SK-N-SH (cell line): ENCODE measurements around the gene INS. TPM values are rescaled to one million over a fixed set of nuclear protein-coding genes. Genes with fewer than 3 reads are reported as not detected.

Source experiments
- CTCF ChIA-PET: fragments of 300-600, 350-600 bp; formaldehyde crosslinking; extraction: SDS; loops from one replicate; lab custom pipeline; 2021; lab: Yijun Ruan, JAX
- POLR2A ChIA-PET: fragments of 350-600 bp; sonication (Branson Sonifier 250); formaldehyde crosslinking; extraction: SDS; loops from one replicate; lab custom pipeline; 2020; ENCODE audit warnings: antibody characterized with exemption, inconsistent platforms; lab: Yijun Ruan, JAX
- DNase-seq: peaks from one replicate; pipeline ENCODE4 v3.0.0; 2012
- H2AFZ ChIP-seq: fragments of 200-600 bp; sonication (generic); 2 replicates; pipeline ENCODE4 v1.8.1; 2016; ENCODE audit warnings: antibody characterized with exemption, mild to moderate bottlenecking, low read depth
- H3F3A ChIP-seq: fragments of 200-600 bp; sonication (generic); replicated peaks from 2 replicates; pipeline ENCODE3; 2016; ENCODE audit warnings: antibody characterized with exemption, mild to moderate bottlenecking; ENCODE audit not compliant: insufficient read depth
- H3K27ac ChIP-seq, 2 experiments: fragments of 200-500 bp in 1 of 2; fragments of 200-600 bp in 1 of 2; sonication (Bioruptor generic) in 1 of 2; sonication (generic), shearing (Covaris generic) in 1 of 2; 2 replicates each; pipeline versions ENCODE4 v1.5.1 to v1.6.1; 2014 to 2016; ENCODE audit warnings: low read depth in 2 of 2, inconsistent platforms in 1 of 2, low read length in 1 of 2, mild to moderate bottlenecking in 1 of 2, mixed read lengths in 1 of 2
- H3K27me3 ChIP-seq: fragments of 200-600 bp; sonication (generic), shearing (Covaris generic); 2 replicates; pipeline ENCODE4 v1.6.1; 2016; ENCODE audit warnings: mixed run types; ENCODE audit not compliant: insufficient read depth
- H3K36me3 ChIP-seq, 2 experiments: fragments of 200-500 bp in 1 of 2; fragments of 200-600 bp in 1 of 2; sonication (Bioruptor generic) in 1 of 2; sonication (generic) in 1 of 2; replicated peaks in 1 of 2; 2 replicates each; pipeline versions ENCODE3 to v1.5.1; 2014 to 2016; ENCODE audit warnings: low read length in 1 of 2, mild to moderate bottlenecking in 1 of 2; ENCODE audit not compliant: insufficient read depth in 2 of 2, control insufficient read depth in 1 of 2
- H3K4me1 ChIP-seq, 2 experiments: fragments of 200-500 bp in 1 of 2; fragments of 200-600 bp in 1 of 2; sonication (Bioruptor generic) in 1 of 2; sonication (generic), shearing (Covaris generic) in 1 of 2; 2 replicates each; pipeline versions ENCODE4 v1.5.1 to v1.6.1; 2014 to 2016; ENCODE audit warnings: low read depth in 1 of 2, low read length in 1 of 2, mixed run types in 1 of 2; ENCODE audit not compliant: insufficient read depth in 2 of 2, control insufficient read depth in 1 of 2
- H3K4me2 ChIP-seq: fragments of 200-600 bp; sonication (generic), shearing (Covaris generic); 2 replicates; pipeline ENCODE4 v1.6.1; 2017; ENCODE audit warnings: mixed run types
- H3K4me3 ChIP-seq, 2 experiments: fragments of 200-500 bp in 1 of 2; fragments of 200-600 bp in 1 of 2; sonication (Bioruptor generic) in 1 of 2; sonication (generic), shearing (Covaris generic) in 1 of 2; 2 replicates each; pipeline versions ENCODE4 v1.5.1 to v1.8.1; 2014 to 2016; ENCODE audit warnings: low read depth in 2 of 2, inconsistent platforms in 1 of 2, low read length in 1 of 2, mild to moderate bottlenecking in 1 of 2, mixed read lengths in 1 of 2, moderate library complexity in 1 of 2
- H3K79me2 ChIP-seq: fragments of 200-600 bp; sonication (generic); 2 replicates; pipeline ENCODE4 v1.8.1; 2017; ENCODE audit warnings: mild to moderate bottlenecking; ENCODE audit not compliant: insufficient read depth
- H3K9ac ChIP-seq: fragments of 200-600 bp; sonication (generic); 2 replicates; pipeline ENCODE4 v1.6.1; 2017; ENCODE audit warnings: mixed run types
- H3K9me2 ChIP-seq: fragments of 200-600 bp; sonication (generic); 2 replicates; pipeline ENCODE4 v1.6.1; 2017; ENCODE audit warnings: mixed run types
- H3K9me3 ChIP-seq: fragments of 200-600 bp; sonication (generic); 2 replicates; pipeline ENCODE4 v1.6.1; 2017; ENCODE audit warnings: mixed run types, mild to moderate bottlenecking, moderate library complexity
- H4K20me1 ChIP-seq: fragments of 200-600 bp; sonication (generic); 2 replicates; pipeline ENCODE4 v1.6.1; 2017; ENCODE audit warnings: mild to moderate bottlenecking, mixed run types; ENCODE audit not compliant: insufficient read depth
- CHD2 ChIP-seq: fragments of 150-350 bp; IDR thresholded peaks from 2 replicates; pipeline ENCODE4 v1.6.1; 2018; ENCODE audit warnings: low read length; ENCODE audit not compliant: partially characterized antibody
- GABPA ChIP-seq: IDR thresholded peaks from 2 replicates; pipeline ENCODE4 v1.4.0; 2012; ENCODE audit warnings: low read depth, mild to moderate bottlenecking
- NFIC ChIP-seq: IDR thresholded peaks from 2 replicates; pipeline ENCODE4 v1.4.0; 2012; ENCODE audit warnings: borderline replicate concordance
- NRF1 ChIP-seq: IDR thresholded peaks from 2 replicates; pipeline ENCODE4 v1.6.1; 2012; ENCODE audit warnings: low read depth, mild to moderate bottlenecking, low read length
- RAD21 ChIP-seq: IDR thresholded peaks from 2 replicates; pipeline ENCODE4 v1.6.1; 2012; ENCODE audit warnings: mild to moderate bottlenecking, low read length
- REST ChIP-seq: IDR thresholded peaks from 2 replicates; pipeline ENCODE4 v1.6.1; 2012; ENCODE audit warnings: mild to moderate bottlenecking, low read depth, low read length, moderate library complexity
- RXRA ChIP-seq: IDR thresholded peaks from 2 replicates; pipeline ENCODE4 v1.4.0; 2012; ENCODE audit warnings: low read depth, mild to moderate bottlenecking, borderline replicate concordance
- TAF1 ChIP-seq: IDR thresholded peaks from 2 replicates; pipeline ENCODE4 v1.6.1; 2012; ENCODE audit warnings: low read depth, mild to moderate bottlenecking, low read length, moderate library complexity, borderline replicate concordance
- TCF12 ChIP-seq: IDR thresholded peaks from 2 replicates; pipeline ENCODE4 v1.4.0; 2012
- YY1 ChIP-seq: IDR thresholded peaks from 2 replicates; pipeline ENCODE4 v1.4.0; 2012; ENCODE audit warnings: low read depth, mild to moderate bottlenecking
- WGBS: methylation state at CpG from one replicate; pipeline ENCODE4 v1.1.6; 2017; ENCODE audit warnings: low lambda C conversion rate; 5-methylcytosine and 5-hydroxymethylcytosine counted together
- polyA plus RNA-seq, 3 experiments: library from polyadenylated mRNA; depleted of rRNA; stranded (reverse); fragments of >200 nt; gene quantifications; 2 replicates each; pipeline ENCODE4 v1.2.3, GENCODE V29; 2012
- TF ChIP-seq, protein P1 (sequence below): IDR thresholded peaks from 2 replicates; pipeline ENCODE4 v1.4.0; 2012; ENCODE audit warnings: low read depth, borderline replicate concordance

INS gene
- polyA plus RNA-seq, 1 of the 3 experiments (the other 2 are of a cell fraction), result not detected

GRCh38 chr11:2176389-2176900, 15.4 kb upstream of the INS start (continued):
- TF ChIP-seq RAD21, result no peak
- TF ChIP-seq RXRA, result no peak
- TF ChIP-seq TAF1, result no peak
- TF ChIP-seq NFIC, result no peak
- TF ChIP-seq YY1, result no peak
- TF ChIP-seq, protein P1, sequence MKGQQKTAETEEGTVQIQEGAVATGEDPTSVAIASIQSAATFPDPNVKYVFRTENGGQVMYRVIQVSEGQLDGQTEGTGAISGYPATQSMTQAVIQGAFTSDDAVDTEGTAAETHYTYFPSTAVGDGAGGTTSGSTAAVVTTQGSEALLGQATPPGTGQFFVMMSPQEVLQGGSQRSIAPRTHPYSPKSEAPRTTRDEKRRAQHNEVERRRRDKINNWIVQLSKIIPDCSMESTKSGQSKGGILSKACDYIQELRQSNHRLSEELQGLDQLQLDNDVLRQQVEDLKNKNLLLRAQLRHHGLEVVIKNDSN, result no peak
- TF ChIP-seq NRF1, result no peak

DNA sequence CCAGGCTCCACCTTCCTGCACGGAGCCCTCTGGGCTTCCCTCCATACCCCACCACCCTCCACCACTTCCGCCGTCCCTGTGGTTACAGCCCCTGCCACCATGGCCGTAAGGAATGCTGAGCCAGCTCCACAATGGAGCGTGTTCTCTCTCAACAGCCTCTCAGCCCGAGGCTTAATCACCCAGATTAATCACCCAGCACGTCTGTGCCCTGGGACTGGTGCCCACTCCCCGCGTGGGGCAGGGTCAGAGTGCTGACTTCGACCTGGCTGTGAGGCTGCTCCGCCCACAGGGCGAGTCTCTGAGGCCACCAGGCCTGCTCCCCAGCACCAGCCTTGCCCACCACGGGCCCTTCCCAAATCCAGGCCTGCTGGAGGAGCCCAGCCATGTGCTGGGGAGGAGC, 14.7 kb upstream of the INS start:
- no peaks in the 10 kb centered on the region for H3K9me2 ChIP-seq
- H3K9ac ChIP-seq, result no peak overlapping the region
- ChIA-PET CTCF (interaction anchor here (1.0 to 14.7 kb wide), 3 partner anchors 10 to 21 kb away, joined by 4 to 253 read pairs (median 6); partner anchors contain the start of gene INS), POLR2A (interaction anchor here (1.1 kb wide), 1 partner anchor 10 kb away, joined by 3 read pairs; no protein-coding TSS in a partner anchor)
- H3K27ac ChIP-seq, result peak overlapping the region in 1 of 2 experiments; percentile 55; a peak in 1 of 4 replicates
- H4K20me1 ChIP-seq, result no peaks in the 10 kb centered on the region
- no peaks in the 10 kb centered on the region for H3K36me3 ChIP-seq
- no peaks in the 10 kb centered on the region for H3K9me3 ChIP-seq
- DNase-seq, result peak; percentile 64
- no peaks in the 10 kb centered on the region for H3F3A ChIP-seq
- H3K79me2 ChIP-seq, result no peaks in the 10 kb centered on the region
- 40% methylated on average over 6 of the region's 13 CpGs for WGBS
- no peak overlapping the region for H2AFZ ChIP-seq
- no peaks in the 10 kb centered on the region for H3K27me3 ChIP-seq
- H3K4me1 ChIP-seq, result peaks cover 0 to 18% of the 10 kb centered on the region in 2 experiments; a peak in 1 of 4 replicates
- no peak overlapping the region for H3K4me3 ChIP-seq
- TF ChIP-seq REST (no peak), TCF12 (no peak), GABPA (no peak), NFIC (no peak), CHD2 (no peak), RAD21 (no peak)
- no peak overlapping the region for H3K4me2 ChIP-seq
